Measurements from ENCODE around the gene APOBEC3F.
"Not testable (repeated sequence)": the region's sequence is repeated elsewhere in the genome, so short reads cannot be mapped to it uniquely, and the experiment has no call there.

Gene APOBEC3F

DNA sequence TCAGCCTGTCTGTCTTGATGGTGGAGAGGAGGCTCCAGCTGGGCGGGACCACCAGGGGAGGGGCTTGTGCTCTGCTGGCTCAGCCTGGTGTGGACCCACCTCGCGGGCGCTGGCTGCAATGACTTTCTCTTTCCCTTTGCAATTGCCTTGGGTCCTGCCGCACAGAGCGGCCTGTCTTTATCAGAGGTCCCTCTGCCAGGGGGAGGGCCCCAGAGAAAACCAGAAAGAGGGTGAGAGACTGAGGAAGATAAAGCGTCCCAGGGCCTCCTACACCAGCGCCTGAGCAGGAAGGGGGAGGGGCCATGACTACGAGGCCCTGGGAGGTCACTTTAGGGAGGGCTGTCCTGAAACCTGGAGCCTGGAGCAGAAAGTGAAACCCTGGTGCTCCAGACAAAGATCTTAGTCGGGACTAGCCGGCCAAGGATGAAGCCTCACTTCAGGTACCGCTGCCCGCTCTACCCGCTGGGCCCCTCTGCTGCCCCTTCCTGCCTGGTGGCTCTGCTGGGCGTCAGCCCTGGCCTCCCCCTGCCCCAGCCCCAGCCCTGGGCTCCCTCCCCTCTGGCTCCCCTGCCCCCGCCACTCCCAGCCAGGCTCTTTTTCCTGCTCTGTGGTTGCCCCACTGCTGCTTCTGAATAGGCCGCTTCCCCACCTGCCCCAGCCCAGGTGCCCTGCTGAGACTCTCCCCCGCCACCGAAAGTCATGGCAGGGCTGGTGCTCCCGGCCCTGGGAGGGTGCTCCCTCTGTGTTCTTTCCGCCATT lies at the start of gene APOBEC3F:
APOBEC3F (plus strand) TSS at position 327 of the 759 bp plus-strand sequence; CDS start at position 424, 97 bp downstream.
- DNase-seq: not testable (repeated sequence)

DNA sequence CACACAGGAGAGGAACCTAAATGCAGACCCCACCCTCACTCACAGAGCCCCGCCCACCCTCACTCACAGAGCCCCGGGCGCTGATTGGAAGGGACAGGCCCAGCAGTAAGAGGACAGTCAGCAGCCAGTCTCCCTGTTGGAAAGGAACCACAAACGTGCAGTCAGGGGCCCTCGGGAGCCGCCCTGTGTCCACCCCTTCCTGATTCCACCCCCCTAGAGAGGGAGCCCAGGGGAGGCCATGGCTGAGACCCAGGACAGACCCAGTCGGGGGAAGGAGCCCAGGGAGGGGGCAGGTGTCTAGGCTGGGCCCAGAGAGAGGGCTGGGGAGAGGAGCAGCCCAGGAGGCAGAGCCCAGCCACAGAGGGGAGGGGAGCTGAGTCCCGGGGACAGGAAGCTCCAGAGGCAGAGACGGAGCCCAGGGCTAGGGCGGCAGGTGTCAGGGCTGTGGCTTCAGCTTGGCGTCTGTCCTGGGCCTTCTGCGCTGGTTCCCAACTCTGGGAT lies 47.7 kb upstream of the APOBEC3F start:
- not testable (repeated sequence) for DNase-seq

DNA sequence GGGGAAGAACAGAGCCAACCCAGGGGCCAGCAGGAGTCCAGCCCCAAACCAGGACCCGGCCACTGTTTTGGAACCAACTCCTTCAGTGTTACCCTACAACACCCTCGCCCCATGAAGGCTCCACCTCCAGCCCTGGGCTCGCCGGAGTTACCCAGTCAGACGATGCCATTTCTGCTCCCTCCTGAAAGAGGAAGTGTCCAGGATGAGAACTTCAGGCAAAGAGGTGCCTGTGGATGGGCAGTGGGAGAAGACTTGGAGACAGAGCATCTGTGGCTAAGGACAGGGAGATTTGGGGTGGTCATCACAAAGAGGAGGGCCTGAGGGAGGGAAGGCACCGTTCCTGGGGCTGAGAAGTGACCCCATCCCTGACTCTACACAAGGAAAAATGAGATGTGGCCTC lies 44.6 kb upstream of the APOBEC3F start:
- DNase-seq: no peak

DNA sequence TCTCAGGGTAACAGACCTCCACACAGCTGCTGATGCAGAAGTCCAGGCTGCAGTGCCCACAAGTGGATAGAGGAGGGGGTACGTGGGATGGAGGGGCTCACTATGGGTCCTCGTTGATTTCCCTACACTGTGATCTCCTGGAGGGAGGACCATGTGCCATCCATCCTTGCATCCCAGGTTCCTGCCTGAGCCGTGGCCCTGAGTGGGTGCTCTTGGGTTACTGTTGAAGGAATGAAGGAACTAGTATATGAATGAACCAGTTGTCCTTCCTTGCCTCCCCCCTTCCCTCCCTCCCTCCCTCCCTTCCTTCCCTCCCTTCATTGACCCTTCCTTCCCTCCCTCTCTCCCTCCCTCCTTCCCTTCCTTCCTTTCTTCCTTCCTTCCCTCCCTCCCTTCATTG lies 43.1 kb upstream of the APOBEC3F start:
- no peak for DNase-seq

DNA sequence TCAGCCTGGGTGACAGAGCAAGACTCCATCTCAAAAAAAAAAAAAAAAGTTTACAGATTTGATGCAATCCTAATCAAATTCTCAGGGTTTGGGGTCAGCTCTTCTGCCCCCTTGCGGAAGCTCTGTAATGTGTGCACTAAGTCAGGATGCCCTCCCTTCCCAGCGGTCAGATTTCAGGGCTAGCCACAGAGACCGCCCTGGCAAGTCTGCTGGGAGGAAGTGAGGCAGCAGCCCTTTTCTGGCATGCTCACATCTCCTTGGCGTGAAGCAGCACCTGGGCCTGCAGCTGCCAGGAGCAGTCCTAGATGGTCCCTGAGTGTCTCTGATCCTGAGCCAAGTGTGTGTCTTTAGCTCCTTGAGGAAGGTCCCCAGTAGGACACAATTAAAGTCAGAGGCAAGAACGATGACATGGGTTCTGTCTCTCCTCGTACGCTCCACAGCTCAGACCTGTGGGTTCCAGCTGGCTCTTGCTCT lies 37.5 kb upstream of the APOBEC3F start:
- DNase-seq: no peak

DNA sequence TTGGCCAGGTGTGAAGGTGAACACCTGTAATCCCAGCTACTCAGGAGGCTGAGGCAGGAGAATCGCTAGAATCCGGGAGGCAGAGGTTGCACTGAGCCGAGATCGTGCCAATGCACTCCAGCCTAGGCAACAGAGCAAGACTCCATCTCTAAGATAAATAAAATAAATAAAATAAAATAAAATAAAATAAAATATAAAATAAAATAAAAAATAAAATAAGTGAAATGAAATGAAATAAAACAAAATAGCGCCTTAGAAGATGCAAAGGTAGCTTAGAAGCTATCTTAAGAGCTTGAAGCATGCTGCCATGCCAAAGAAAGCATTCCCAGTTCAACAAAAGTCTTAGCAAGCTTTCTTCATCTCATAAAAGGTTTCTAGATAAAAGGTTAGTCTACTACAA lies 33.5 kb upstream of the APOBEC3F start:
- no peak for DNase-seq

DNA sequence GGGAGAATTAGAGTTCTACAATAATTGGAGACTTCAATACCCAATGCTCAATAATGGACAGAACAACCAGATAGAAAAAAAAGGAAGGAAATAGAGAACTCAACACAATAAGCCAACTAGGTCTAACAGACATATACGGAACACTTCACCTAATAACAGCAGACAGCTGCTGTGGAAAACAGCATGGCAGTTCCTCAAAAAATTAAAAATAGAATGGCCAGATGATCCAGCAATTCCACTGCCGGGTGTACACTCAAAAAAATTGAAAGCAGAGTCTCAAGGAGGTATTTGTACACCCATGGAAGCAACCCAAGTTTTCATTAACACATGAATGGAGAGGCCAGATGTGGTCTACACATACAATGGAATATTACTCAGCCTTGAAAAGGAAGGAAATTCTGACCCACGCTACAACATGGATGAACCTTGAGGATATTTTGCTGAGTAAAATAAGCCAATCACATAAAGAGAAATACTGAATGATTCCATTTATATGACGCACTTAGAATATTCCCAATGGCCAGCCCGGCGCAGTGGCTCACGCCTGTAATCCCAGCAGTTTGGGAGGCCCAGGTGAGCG lies 32.3 kb upstream of the APOBEC3F start:
- DNase-seq: not testable (repeated sequence)

DNA sequence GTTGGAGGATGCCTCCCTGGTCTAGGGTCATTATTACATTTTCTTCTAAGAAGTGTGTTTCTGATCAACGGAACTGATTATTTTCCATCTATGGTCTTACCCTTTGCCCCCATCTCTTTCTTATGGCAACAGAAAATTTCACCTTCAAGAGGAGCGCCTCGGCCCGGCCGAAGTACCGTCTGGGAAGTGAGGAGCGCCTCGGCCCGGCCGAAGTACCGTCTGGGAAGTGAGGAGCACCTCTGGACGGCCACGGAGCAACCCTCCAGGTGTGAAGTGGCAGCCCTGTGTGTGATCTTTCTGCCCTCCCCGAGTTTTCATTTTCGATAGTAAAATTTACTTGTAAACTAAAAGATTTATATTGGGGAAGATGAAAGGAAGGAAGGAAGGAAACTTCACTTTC lies 29.7 kb upstream of the APOBEC3F start:
- DNase-seq: no peak

DNA sequence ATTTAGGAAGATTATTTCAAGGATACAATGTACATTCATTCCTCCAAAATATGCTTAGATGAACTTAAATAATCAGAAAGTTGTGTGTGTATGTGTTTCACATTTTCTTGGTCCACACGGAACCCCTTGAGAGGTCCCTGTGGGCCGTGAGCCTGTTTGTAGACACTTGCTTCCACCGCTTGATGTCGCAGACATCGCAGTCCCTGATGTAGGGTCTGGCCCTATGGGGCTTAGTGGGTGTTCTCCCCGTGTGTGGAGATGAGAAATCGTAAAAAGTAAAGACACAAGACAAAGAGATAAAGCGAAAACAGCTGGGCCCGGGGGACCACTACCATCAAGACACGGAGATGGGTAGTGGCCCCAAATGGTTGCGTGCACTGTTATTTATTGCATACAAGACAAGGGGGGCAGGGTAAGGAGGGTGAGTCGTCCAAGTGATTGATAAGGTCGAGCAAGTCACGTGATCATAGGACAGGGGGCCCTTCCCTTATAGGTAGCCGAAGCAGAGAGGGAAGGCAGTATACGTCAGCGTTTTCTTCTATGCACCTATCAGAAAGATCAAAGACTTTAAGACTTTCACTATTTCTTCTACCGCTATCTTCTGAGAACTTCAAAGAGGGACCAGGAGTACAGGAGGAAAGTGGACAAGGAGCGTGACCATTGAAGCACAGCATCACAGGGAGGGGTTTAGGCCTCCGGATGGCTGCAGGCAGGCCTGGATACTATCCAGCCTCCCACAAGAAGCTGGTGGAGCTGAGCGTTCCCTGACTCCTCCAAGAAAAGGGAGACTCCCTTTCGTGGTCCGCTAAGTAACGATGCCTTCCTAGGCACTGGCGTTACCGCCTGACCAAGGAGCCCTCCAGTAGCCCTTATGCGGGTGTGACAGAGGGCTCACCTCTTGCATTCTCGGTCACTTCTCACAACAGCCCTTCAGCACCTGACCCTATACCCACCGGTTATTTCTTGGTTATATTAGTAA lies 27.8 kb upstream of the APOBEC3F start:
- no peak for DNase-seq

DNA sequence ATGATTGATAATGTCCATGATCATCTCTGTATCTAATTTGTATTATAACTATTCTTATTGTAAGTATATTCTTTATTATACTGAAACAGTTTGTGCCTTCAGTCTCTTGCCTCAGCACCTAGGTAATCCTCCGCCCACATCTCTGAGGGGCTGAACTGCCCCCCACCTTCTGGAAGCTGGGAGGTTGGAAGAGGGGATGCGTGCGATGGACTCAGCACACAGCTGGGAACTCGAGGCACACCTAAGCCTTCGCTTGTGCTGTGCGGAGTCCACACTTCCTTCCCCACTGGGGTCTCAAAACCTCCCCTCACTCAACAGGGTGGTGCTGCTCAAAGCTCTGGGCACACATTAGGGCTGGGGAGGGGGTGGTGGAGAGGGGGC lies 27.1 kb upstream of the APOBEC3F start:
- not testable (repeated sequence) for DNase-seq

DNA sequence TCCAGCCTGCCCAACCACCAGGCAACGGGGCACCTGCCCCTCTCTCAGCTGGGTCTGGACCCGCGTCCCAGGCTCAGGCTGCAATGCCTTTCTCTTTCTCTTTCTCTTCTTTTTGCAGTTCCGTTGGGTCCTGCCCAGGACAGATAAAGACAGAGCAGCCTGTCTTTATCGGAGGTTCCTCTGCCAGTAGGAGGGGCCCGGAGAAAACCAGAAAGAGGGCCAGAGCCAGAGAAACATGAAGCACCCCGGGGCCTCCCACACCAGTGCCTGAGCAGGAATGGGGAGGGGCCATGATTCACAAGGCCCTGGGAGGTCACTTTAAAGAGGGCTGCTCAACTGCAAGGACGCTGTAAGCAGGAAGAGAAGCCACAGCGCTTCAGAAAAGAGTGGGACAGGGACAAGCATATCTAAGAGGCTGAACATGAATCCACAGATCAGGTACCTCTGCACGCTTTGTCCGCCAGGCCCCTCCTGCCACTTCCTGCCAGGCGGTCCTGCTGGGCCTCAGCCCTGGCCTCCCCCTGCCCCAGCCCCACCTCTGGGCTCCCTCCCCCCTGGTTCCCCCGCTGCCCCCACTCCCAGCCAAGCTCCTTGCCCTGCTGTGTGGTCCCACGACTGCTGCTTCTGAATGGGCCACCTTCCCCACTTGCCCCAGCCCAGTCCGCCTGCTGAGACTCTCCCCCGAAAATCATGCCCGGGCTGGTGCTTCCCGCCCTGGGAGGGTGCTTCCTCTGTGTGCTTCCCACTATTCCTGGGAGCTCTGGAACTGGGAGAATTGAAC lies 26.5 kb upstream of the APOBEC3F start, which contains the start of gene APOBEC3C:
APOBEC3C (plus strand) TSS at position 316 of the 781 bp plus-strand sequence; CDS start at position 422, 106 bp downstream.
- no peak for DNase-seq

DNA sequence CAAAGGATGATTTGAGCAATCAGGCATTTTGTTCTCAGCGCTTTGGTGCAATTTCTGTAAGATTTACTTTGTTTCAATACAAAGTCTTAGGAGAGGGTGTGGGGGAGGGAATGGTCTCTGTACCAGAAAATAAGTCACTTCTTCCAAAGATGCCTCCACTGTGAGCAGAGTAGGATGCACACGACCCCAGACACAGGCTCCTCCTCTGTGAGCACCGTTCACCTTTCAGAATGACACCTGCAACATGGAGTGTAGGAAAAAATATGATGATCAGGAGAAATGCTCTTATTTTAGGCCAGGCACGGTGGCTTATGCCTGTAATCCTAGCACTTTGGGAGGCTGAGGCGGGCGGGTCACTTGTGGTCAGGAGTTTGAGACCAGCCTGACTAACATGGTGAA lies 25.9 kb upstream of the APOBEC3F start:
- DNase-seq: not testable (repeated sequence)

DNA sequence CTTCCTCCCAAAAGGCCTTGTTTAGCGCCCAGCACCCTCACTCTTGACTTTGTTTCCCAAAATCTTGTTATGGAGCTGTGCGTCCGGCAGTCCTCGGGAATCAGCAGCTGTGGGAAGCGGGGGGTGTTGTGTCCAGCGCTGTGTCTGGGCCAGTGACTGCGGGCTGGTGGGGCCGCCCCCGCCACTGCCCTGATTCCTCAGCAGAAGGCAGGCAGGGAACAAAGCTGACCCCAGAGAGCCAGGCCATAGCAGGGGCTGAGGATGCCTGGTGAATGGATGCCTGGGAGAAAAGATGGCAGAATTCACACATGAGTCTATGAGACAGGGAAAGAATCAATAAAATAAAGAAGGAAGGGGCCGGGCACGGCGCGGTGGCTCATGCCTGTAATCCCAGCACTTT lies 24.1 kb upstream of the APOBEC3F start:
- no peak for DNase-seq

DNA sequence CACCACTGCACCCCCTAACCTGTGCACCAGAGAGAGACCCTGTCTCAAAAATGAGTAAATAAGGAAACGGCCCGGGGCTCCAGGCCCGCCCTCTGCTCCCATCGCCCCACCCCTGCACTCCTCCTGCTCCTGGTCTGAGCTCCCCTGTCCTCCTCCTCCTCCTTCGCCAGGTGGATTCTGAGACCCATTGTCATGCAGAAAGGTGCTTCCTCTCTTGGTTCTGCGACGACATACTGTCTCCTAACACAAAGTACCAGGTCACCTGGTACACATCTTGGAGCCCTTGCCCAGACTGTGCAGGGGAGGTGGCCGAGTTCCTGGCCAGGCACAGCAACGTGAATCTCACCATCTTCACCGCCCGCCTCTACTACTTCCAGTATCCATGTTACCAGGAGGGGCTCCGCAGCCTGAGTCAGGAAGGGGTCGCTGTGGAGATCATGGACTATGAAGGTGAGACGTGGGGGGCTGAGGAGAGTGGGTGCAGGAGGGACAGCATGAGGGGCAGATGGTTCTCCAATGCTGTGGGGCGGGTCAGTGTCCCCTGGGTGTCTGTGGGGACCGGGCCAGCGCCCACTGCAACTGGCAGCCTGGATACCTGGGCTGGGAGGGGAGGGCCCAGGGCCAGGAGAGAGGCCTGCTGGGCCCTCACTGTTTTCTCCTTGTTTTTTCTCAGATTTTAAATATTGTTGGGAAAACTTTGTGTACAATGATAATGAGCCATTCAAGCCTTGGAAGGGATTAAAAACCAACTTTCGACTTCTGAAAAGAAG lies 22.9 kb upstream of the APOBEC3F start:
- DNase-seq: no peak

DNA sequence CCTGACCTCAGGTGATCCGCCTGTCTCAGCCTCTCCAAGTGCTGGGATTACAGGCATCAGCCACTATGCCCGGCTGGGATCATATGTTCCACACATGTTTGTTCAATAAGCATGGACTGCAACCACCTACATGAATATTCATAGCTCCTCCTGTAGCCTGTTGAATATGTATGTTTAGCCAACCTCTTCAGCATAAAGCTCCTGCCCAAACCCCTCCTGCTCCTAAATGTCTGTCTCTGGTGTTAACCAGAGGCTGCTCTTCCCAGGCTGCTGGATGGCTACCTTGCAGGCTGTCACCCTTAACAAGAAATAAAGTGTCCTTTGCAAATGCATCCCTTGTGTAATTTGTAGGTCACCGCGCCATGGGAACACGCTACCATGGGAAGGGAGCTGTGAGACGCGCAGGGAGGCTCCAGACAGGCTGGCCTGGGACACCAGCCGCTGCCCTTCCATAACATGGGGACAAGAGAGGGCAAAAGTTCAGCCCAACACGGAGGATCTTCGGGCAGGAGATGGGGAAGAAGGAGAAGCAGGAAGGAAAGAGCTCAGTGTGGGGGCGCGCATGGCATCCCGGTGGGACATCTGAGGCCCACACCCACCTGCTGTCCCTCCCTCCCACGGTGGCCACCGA lies 20.5 kb upstream of the APOBEC3F start:
- not testable (repeated sequence) for DNase-seq

DNA sequence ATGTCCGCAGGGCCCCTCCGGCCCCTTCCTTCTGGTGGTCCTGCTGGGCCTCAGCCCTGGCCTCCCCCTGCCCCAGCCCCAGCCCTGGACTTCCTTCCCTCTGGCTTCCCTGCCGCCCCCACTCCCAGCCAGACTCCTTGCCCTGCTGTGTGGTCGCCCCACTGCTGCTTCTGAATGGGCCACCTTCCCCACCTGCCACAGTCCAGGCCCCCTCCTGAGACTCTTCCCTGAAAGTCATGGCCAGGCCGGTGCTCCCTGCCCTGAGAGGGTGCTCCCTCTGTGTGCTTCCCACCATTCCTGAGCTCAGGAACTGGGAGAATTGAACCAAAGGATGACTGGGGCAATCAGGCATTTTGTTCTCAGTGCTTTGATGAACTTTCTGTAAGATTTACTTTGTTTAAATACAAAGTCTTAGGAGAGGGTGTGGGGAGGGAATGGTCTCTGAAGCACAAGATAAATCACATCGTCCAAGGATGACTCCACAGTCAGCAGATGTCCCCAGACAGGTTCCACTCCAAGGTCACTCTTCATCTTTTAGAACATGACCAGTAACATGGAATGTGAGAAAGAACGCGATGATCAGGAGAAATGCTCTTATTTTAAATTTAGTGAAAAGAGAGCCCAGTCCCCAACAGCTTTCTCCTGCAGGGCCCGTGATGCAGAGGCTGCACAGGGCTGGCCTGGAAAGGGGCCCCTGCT lies 19.0 kb upstream of the APOBEC3F start:
- no peak for DNase-seq

DNA sequence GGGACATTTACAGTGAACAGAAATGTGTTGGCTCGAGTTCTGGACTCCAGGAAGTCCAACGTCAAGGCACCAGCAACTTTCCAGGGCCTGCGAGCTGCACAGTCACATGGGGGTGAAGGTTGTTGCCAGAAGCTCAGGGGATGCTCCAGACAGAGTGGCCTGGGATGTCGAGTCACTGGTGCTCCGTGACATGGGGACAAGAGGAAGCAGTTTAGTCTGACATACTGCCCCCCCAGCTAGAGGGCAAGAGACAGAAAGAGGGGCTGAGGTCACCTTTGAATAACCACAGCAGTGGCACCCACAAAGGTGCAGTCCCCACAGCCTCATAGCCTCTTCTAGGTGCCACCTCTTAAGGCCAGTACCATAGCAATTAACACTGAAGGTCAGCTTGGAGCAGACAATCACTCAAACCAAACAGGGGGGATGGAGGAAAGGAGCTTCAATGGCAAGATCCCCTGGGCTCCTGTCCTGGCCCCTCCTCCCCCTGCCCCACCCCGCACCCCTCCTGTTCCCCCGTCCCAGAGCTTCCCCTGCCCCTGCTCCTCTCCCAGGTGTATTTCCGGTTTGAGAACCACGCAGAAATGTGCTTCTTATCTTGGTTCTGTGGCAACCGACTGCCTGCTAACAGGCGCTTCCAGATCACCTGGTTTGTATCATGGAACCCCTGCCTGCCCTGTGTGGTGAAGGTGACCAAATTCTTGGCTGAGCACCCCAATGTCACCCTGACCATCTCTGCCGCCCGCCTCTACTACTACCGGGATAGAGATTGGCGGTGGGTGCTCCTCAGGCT lies 15.9 kb upstream of the APOBEC3F start:
- no peak for DNase-seq

DNA sequence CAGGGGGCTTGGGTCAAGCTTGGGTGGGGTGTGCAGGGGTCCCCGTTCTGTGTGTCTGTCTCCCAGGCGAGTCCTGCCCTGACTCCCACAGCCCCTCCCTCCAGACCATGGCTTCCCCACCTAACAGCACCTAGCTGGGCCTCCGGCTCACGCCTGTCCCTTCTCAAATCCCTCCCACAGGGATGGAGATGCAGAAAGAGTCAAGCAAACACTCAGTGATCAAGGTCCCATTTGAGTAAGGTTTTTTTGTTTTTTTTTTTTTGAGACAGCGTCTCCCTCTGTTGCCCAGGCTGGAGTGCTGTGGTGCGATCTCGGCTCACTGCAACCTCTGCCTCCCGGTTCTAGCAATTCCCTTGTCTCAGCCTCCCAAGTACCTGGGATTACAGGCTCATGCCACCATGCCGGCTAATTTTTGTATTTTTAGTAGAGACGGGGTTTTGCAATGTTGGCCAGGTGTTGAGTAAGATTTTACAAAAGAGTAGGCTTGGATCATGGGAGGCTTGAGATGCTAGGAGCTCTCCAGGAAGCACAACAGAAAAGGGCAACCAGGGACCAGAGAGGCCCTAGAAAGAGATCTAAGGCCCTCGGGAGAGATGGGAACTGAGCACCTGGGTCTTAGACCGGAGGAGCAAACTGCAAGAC lies 14.0 kb upstream of the APOBEC3F start:
- no peak for DNase-seq

DNA sequence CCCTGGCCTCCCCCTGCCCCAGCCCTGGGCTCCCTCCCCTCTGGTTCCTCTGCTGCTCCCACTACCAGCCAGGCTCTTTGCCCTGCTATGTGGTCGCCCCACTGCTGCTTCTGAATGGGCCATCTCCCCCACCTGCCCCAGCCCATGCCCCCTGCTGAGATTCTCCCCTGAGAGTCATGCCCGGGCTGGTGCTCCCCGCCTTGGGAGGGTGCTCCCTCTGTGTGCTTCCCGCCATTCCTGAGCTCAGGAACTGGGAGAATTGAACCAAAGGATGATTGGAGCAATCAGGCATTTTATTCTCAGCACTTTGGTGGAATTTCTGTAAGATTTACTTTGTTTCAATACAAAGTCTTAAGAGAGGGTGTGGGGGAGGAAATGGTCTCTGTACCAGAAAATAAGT lies 12.9 kb upstream of the APOBEC3F start:
- no peak for DNase-seq

All from NCI-H2081 treated with DMSO at 0.1 percent for 48 hours (cell line).